Thoracic aorta (tissue), 2 donors: ENCODE results near the gene OBSCN. TPM values are rescaled to one million over a fixed set of nuclear protein-coding genes. Genes with fewer than 3 reads are reported as not detected.

Experiments used
- ATAC-seq: fragments of 150-250 bp; one replicate; pipeline ENCODE4 v1.8.0; 2017; ENCODE audit warnings: low read depth; ENCODE audit not compliant: insufficient number of reproducible peaks, low FRiP score
- DNase-seq: peaks from one replicate; pipeline ENCODE4 v3.0.0-alpha.2; 2020; ENCODE audit warnings: low spot score
- H3K27ac ChIP-seq, 2 donors: fragments of 200-600 bp; sonication (generic); 1 replicate in 1 of 2; 2 replicates in 1 of 2; pipeline ENCODE4 v1.5.1; 2016; ENCODE audit warnings: mild to moderate bottlenecking in 2 of 2, moderate library complexity in 2 of 2
- H3K27me3 ChIP-seq: fragments of 200-600 bp; sonication (generic); replicated peaks from 2 replicates; pipeline ENCODE4 v1.6.0; 2016; ENCODE audit warnings: mild to moderate bottlenecking; ENCODE audit not compliant: insufficient read depth
- H3K36me3 ChIP-seq: fragments of 200-600 bp; sonication (generic); one replicate; pipeline ENCODE4 v1.5.1; 2016
- H3K4me1 ChIP-seq, 2 donors: fragments of 200-600 bp; sonication (generic); 1 replicate in 1 of 2; 2 replicates in 1 of 2; pipeline versions ENCODE4 v1.5.1 to v1.6.0; 2016; ENCODE audit warnings: low read depth in 2 of 2, mild to moderate bottlenecking in 1 of 2; ENCODE audit not compliant: control insufficient read depth in 1 of 2
- H3K4me3 ChIP-seq: fragments of 200-600 bp; sonication (generic); 2 replicates; pipeline ENCODE4 v1.5.1; 2016; ENCODE audit warnings: mild to moderate bottlenecking
- H3K9me3 ChIP-seq: fragments of 200-600 bp; sonication (generic); 2 replicates; pipeline ENCODE4 v1.5.1; 2016
- total RNA-seq, 2 donors: library from RNA; depleted of rRNA; stranded (reverse); fragments of >200 nt; gene quantifications; one replicate each; pipeline versions ENCODE4 v1.1.0 to v1.2.3, GENCODE V29; 2016
- TF ChIP-seq, protein P1 (sequence below): fragments of 200-600 bp; sonication (generic); IDR thresholded peaks from one replicate; pipeline ENCODE4 v1.5.1; 2019; ENCODE audit warnings: antibody characterized with exemption

The OBSCN gene
- total RNA-seq, 2 donors from 2014 or later: 22.3 to 40.2 TPM

DNA sequence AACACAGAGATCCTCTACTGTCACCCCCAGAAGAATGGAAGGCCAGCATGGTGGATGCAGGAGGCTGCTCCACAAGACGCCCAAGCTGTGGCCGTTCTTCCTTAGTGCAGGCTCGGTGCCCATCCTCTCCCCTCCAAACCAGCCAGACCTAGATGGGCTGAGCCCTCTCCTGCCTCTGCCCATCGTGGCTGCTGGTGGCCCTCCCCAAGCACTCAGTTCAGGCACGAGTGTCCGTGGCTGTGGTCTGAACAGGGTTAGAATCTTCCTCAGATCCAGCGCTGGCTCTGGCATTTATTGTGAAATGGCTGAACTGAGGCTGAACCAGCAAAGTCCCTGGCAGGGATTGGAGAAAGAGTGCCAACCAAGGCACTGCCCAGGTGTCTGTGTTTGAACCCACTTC is 139.3 kb downstream of the OBSCN start:
- Histone ChIP-seq H3K27me3 (no peaks in the 10 kb centered on the region), H3K36me3 (no peaks in the 10 kb centered on the region), H3K27ac (no peak overlapping the region), H3K9me3 (no peaks in the 10 kb centered on the region), H3K4me3 (no peak overlapping the region), H3K4me1 (no peaks in the 10 kb centered on the region)
- DNase-seq: no peak
- no peak for ATAC-seq
- TF ChIP-seq, protein P1, sequence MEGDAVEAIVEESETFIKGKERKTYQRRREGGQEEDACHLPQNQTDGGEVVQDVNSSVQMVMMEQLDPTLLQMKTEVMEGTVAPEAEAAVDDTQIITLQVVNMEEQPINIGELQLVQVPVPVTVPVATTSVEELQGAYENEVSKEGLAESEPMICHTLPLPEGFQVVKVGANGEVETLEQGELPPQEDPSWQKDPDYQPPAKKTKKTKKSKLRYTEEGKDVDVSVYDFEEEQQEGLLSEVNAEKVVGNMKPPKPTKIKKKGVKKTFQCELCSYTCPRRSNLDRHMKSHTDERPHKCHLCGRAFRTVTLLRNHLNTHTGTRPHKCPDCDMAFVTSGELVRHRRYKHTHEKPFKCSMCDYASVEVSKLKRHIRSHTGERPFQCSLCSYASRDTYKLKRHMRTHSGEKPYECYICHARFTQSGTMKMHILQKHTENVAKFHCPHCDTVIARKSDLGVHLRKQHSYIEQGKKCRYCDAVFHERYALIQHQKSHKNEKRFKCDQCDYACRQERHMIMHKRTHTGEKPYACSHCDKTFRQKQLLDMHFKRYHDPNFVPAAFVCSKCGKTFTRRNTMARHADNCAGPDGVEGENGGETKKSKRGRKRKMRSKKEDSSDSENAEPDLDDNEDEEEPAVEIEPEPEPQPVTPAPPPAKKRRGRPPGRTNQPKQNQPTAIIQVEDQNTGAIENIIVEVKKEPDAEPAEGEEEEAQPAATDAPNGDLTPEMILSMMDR: no peak

DNA sequence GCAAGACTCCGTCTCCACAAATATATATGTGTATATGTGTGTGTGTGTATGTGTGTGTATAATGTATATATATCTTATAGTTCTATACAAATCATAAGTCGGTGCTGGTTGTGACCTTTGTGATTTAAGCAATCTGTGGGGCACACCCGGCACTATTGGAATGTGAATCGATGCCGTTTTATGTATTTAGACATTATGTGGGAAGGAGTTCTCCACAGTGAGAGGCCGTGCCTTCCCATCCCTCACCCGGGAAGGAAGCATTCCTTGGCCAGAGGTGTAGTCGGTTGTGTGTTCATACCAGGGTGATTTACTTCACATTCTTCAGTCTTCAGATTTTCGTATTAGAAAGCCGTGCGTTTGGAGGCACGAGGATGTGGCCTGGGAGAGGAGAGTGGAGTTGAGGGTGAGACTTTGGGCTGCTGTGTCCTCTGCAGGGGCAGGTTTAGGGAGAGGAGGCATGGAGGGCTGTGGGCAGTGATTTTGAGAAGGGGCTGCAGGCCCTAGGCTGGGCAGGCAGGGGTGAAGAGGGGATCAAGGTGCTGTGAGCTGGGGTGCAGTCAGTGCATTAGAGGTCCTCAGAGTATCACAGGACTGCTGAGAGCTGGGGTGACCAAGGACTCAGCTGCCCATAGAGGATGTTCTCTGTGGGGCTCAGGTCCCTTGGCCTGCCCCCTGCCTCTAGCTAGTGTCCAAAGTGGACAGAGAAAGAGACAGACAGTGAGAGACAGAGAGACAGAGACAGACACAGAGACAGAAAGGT is 141.0 kb downstream of the OBSCN start:
- DNase-seq (no peak), ATAC-seq (no peak)
- no peak overlapping the region for H3K27ac ChIP-seq
- H3K4me1 ChIP-seq: no peaks in the 10 kb centered on the region
- no peak overlapping the region for H3K4me3 ChIP-seq
- H3K36me3 ChIP-seq: no peaks in the 10 kb centered on the region
- no peaks in the 10 kb centered on the region for H3K9me3 ChIP-seq
- H3K27me3 ChIP-seq: no peaks in the 10 kb centered on the region
- TF ChIP-seq, protein P1: no peak

DNA sequence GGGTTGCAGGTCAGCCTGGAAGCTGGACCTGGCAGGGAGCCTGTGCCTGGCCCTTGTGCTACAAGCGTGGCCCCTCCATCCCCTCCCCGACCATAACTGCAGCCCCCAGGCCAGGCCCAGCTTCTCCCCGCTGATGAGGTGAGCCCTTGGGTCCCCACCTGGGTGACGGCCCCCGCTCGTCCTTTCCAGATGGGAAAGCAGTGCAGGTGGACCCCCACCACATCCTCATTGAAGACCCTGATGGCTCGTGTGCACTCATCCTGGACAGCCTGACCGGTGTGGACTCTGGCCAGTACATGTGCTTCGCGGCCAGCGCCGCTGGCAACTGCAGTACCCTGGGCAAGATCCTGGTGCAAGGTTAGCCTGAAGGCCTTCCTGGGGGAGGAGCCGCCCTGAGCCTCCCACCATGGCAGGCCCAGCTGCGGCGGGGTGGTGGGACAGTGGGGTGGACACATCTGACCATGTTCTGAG is 141.9 kb downstream of the OBSCN start:
- no peak for DNase-seq
- H3K4me1 ChIP-seq: no peaks in the 10 kb centered on the region
- no peaks in the 10 kb centered on the region for H3K36me3 ChIP-seq
- TF ChIP-seq, protein P1: no peak
- ATAC-seq: no peak
- H3K4me3 ChIP-seq: no peak overlapping the region
- no peaks in the 10 kb centered on the region for H3K9me3 ChIP-seq
- no peak overlapping the region for H3K27ac ChIP-seq
- H3K27me3 ChIP-seq: no peaks in the 10 kb centered on the region

DNA sequence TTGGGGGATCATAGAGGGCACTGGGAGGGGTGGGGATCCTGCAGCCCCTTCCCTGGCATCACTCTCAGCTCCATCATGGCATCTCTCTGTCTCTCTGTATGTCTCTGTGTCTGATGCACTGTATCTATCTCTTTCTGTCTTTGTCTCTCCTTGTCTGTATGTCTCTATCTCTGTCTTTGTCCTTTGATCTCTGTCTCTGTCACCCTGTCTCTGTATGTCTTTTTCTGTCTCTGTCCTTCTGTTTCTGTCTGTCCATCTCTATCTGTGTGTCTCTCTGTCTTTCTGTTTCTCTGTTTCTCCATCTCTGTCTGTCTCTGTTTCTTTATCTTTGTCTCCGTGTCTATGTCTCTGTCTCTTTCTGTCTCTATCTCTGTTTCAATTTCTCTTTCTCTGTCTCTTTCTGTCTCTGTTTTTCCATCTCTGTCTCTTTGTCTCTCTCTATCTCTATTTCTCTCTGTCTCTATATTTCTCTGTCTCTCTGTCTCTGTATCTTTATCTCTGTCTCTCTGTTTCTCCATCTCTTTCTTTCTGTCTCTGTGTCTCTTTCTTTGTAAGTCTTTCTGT is 142.4 kb downstream of the OBSCN start:
- TF ChIP-seq, protein P1: no peak
- DNase-seq: no peak
- Histone ChIP-seq H3K36me3 (no peaks in the 10 kb centered on the region), H3K9me3 (no peaks in the 10 kb centered on the region), H3K27me3 (no peaks in the 10 kb centered on the region), H3K27ac (no peak overlapping the region), H3K4me1 (no peaks in the 10 kb centered on the region), H3K4me3 (no peak overlapping the region)
- ATAC-seq: no peak

DNA sequence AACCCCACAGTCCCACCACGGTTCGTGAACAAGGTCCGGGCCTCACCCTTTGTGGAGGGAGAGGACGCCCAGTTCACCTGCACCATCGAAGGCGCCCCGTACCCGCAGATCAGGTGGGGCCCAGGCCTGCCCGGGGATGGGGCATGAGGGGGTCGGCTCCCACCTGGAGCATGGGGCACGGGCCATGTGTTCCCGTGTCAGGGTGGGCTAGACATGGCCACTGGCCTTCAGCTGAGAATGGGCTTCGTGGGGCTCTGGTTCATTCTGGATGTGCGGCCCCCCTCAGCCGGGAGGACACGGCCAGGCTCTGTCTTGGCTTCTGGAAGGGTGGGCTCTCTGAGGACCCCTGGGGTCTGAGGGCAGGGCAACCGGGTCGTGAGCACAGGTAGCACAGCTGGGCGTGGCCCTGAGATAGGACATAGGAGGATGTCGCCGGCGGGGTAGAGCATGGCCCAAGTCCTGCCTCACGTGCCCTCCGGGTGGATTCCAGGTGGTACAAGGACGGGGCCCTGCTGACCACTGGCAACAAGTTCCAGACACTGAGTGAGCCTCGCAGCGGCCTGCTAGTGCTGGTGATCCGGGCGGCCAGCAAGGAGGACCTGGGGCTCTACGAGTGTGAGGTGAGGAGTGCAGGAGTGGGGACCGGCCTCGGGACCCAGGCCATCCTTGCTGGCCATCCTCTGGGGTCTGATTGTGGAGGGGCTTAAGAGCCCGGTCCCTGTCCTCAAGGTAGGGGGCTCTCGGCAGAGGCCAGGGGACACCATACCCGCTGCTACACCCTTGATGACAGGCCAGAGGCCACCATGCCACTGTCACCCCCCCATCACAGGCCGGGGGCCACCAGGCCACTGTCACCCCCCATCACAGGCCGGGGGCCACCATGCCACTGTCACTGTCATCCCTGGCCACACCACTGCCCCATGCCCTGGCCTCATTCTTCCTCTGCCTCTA is 143.3 kb downstream of the OBSCN start:
- H3K36me3 ChIP-seq: no peaks in the 10 kb centered on the region

More for the DNA sequence above, 143.3 kb downstream of the OBSCN start:
- H3K4me1 ChIP-seq: no peaks in the 10 kb centered on the region
- TF ChIP-seq, protein P1: no peak
- H3K27me3 ChIP-seq: no peaks in the 10 kb centered on the region
- no peak overlapping the region for H3K4me3 ChIP-seq
- ATAC-seq (no peak), DNase-seq (no peak)
- H3K9me3 ChIP-seq: no peaks in the 10 kb centered on the region
- H3K27ac ChIP-seq: no peak overlapping the region
